Inferior parietal cortex (tissue), 1 donor: ENCODE measurements around the gene SLC22A17.
A peak's percentile ranks its signal among the peaks of the same experiment; 100 is the strongest.

Experiments used
- DNase-seq: peaks from one replicate; pipeline ENCODE4 v3.0.0-alpha.2; 2016; ENCODE audit errors: extremely low spot score

Gene SLC22A17

DNA sequence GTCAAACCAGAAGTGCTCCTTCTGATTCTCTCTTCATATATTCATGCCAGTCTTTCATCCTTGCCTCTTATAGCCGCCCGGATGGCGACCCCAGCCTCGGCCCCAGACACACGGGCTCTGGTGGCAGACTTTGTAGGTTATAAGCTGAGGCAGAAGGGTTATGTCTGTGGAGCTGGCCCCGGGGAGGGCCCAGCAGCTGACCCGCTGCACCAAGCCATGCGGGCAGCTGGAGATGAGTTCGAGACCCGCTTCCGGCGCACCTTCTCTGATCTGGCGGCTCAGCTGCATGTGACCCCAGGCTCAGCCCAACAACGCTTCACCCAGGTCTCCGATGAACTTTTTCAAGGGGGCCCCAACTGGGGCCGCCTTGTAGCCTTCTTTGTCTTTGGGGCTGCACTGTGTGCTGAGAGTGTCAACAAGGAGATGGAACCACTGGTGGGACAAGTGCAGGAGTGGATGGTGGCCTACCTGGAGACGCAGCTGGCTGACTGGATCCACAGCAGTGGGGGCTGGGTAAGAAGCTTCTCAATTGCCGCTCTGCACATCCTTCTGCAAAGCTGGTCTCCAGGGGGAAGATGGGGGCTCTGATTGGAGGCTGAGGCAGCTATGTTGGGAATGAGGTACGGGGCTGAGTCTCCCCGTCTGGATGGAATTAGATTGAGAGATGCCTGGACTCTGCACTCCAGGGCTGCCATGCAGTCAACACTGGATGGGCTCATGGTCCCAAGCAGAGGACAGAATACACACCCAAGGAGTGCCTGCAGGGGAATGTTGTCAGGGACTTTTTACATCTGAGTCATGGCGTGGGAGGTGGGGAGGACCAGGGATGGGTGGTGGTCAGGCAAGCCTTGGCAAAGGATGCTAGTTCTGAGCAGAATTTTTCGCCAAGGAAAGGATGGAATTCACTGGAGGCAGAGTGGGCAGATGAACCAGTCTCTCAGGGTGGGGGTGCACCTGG lies 44.7 kb downstream of the SLC22A17 start:
- DNase-seq = no peak

DNA sequence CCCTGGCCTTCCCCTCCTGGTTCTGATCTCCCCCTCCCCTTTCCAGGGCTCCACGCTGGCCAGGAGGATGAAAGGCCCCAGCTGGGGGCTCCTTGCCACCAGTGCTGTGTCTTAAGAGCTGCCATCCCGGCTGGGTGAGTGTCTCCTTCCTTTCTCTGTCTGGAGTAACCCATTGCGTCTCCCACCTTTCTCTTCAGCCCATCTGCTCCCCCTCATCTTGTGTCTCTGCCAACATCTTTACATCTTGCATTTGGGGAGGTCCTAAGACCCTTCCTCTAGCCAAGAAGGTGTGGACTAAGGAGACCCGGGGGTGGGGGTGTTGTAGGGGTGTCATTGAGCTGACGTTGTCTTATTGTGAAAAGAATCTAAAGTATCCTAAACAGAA lies 45.5 kb downstream of the SLC22A17 start:
- no peak for DNase-seq

- DNase-seq = peak; percentile 60
These were observed 46.1 kb downstream of the SLC22A17 start, which contains the start of gene BCL2L2 for GRCh38 chr14:23306412-23307145. Gene BCL2L2, plus strand, starts transcription at chr14:23306833. Its CDS starts 935 bp downstream, at chr14:23307768.

GRCh38 chr14:23302290-23303225 lies 50.1 kb downstream of the SLC22A17 start, which contains the start of gene PPP1R3E:
Gene PPP1R3E, minus strand, starts transcription at chr14:23302859. Its CDS starts 283 bp downstream, at chr14:23302576.
- peak; percentile 54 for DNase-seq

- DNase-seq = no peak
These were observed 50.8 kb downstream of the SLC22A17 start for GRCh38 chr14:23301969-23302289.

- DNase-seq = peak; percentile 96
These were observed 51.3 kb downstream of the SLC22A17 start for GRCh38 chr14:23301288-23301968.

DNA sequence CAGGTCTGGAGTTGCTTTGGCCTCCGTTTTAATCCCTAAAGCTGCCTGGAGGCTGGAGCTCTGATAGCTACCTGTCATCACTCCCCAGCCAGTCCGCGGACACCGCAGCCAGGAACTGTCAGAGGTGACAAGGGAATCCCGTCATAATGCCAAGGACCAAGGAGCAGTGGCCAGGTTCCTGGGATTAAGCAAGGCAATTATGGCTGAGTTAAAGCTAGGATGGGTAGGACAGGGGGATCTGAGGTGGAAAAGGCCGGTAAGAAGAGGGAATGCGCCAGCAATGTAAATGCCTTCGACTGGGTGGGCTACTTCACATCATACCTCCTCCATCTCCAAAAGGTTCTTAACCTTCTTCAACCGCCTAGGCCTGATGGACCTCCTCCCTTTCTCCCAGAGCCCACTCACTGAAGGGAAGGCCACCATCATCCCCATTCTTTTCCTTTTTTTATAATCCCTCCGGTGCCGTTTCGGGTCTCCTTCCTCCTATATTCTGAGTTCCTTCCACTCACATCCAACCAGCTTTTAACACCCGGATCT lies 51.9 kb downstream of the SLC22A17 start:
- peak; percentile 48 for DNase-seq

- peak; percentile 29 for DNase-seq
These were observed 52.6 kb downstream of the SLC22A17 start for GRCh38 chr14:23299986-23300686.

DNA sequence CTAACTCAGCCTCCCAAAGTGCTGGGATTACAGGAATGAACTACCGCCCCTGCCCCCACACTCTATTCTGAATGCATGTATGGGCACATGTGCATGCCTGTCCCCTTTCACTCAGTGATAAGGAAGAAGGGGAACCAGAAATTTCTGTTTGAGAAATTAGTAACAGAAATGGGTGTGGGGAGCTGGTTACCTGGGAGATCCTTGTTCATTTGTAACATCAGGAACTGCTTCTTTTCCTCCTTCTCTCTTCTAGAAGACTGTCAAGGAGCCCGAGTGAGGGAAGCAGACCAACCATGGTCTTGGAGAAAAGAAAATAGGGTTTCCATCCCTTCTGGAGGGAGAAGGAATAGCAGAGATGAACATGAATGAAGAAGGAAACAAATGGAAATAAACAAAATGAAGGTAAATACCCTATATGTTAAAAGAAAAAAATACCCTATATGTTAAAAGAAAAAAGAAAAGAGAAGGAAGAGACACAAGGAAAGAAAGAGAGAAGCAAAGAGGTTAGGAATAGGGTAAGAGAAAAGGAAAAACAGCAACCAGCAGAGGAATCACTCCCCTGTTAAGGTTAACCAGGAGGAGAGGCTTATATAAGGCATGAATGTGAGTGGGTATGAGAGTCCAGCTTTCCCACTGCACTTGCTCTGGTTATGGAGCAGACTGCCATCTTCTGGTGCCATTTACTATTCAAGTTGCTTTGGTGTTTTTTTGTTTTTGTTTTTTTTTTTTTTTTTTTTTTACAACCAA lies 53.3 kb downstream of the SLC22A17 start:
- DNase-seq = peak; percentile 77

DNA sequence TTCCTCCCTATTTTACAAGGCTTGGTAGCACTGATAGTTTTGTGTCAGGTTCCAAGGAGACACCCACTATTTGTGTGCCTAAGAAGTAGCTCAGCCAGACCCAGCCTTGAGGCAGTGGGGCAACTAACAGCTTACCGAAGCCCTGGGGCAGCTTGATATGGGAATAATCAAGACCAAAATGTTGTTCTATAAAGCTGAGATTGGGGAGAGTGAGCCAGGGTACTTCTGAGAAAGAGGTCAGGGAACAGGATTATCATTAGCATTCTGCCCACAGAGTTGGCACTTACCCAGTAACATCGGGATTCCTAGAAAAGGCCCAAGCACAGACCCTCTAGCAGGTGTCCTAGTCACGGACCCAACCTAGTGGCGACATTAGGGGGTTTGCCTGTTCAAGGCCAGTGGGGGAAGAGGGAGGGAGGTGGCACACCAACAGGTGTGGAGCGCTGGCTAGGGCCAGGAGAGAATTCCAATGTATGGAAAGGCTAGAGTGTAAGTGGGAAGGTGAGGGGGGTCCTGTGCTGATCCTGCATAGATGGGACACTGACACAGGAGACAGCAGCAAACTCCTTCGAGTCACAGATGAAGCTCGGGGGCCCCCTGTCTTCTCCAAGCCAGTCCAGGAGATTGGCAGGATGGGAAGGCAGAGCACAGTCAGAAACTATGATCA lies 54.9 kb downstream of the SLC22A17 start:
- no peak for DNase-seq

GRCh38 chr14:23297096-23297495 lies 55.6 kb downstream of the SLC22A17 start:
- no peak for DNase-seq
